HepG2 (cell line): ENCODE results near the gene LATS1. TPM values are rescaled to one million over a fixed set of nuclear protein-coding genes. Genes with fewer than 3 reads are reported as not detected.
A peak's percentile ranks its signal among the peaks of the same experiment; 100 is the strongest.

ENCODE experiments used
- AGO1 ChIP-seq: fragments of 200-400 bp; formaldehyde crosslinking; IDR thresholded peaks from 2 replicates; pipeline ENCODE4 v1.6.1; 2017; ENCODE audit warnings: mild to moderate bottlenecking, low read depth, low read length, moderate library complexity; ENCODE audit not compliant: poor library complexity, severe bottlenecking
- ASH2L ChIP-seq: fragments of 300-600, 200-600 bp; sonication (generic); IDR thresholded peaks from 2 replicates; pipeline ENCODE4 v1.7.0; 2017; ENCODE audit warnings: low read depth, mild to moderate bottlenecking, moderate library complexity, mixed read lengths, low read length; ENCODE audit not compliant: insufficient read length
- ATF5 ChIP-seq: sonication (generic); formaldehyde crosslinking; IDR thresholded peaks from 2 replicates; pipeline ENCODE4 v1.4.0; 2020; ENCODE audit warnings: mild to moderate bottlenecking, low read depth, missing genetic modification reagents
- CEBPG ChIP-seq: IDR thresholded peaks from 2 replicates; pipeline ENCODE4 v1.6.1; 2016
- EP300 ChIP-seq, 3 experiments: sonication (generic) in 1 of 3; formaldehyde crosslinking in 1 of 3; IDR thresholded peaks; 2 replicates each; pipeline versions ENCODE4 v1.5.1 to v1.6.1; 2011 to 2020; ENCODE audit warnings: low read depth in 2 of 3, low read length in 2 of 3, borderline replicate concordance in 1 of 3, improper control_type of control experiment in 1 of 3, mild to moderate bottlenecking in 1 of 3, missing genetic modification reagents in 1 of 3, moderate library complexity in 1 of 3
- FOXA1 ChIP-seq, 2 experiments: fragments of 450-650 bp in 1 of 2; sonication (generic) in 1 of 2; formaldehyde crosslinking in 1 of 2; IDR thresholded peaks; 2 replicates each; pipeline versions ENCODE4 v1.4.0 to v1.6.1; 2016 to 2020; ENCODE audit warnings: missing genetic modification reagents in 1 of 2
- IRX3 ChIP-seq: sonication (generic); formaldehyde crosslinking; IDR thresholded peaks from 2 replicates; pipeline ENCODE4 v1.8.1; 2023; ENCODE audit warnings: mild to moderate bottlenecking, low read depth, missing genetic modification reagents, borderline replicate concordance
- MAX ChIP-seq: IDR thresholded peaks from 2 replicates; pipeline ENCODE4 v1.6.1; 2012; ENCODE audit warnings: inconsistent platforms
- MZF1 ChIP-seq: sonication (generic); formaldehyde crosslinking; IDR thresholded peaks from 2 replicates; pipeline ENCODE4 v1.8.1; 2023; ENCODE audit warnings: mild to moderate bottlenecking, missing genetic modification reagents, borderline replicate concordance
- RFX5 ChIP-seq: IDR thresholded peaks from 2 replicates; pipeline ENCODE4 v1.6.1; 2011; ENCODE audit warnings: low read depth, low read length, improper control_type of control experiment
- TBX2 ChIP-seq: sonication (generic); formaldehyde crosslinking; IDR thresholded peaks from 2 replicates; pipeline ENCODE4 v1.5.0; 2020; ENCODE audit warnings: missing genetic modification reagents, mild to moderate bottlenecking, borderline replicate concordance
- TCF7L2 ChIP-seq: IDR thresholded peaks from 2 replicates; pipeline ENCODE4 v1.6.1; 2011; ENCODE audit warnings: mild to moderate bottlenecking, low read depth, low read length, moderate library complexity
- THAP7 ChIP-seq: sonication (generic); formaldehyde crosslinking; IDR thresholded peaks from 2 replicates; pipeline ENCODE4 v1.8.1; 2023; ENCODE audit warnings: mild to moderate bottlenecking, missing genetic modification reagents
- TRAFD1 ChIP-seq: sonication (generic); formaldehyde crosslinking; IDR thresholded peaks from 2 replicates; pipeline ENCODE4 v1.5.1; 2020; ENCODE audit warnings: missing genetic modification reagents, mild to moderate bottlenecking, borderline replicate concordance
- ZBTB7A ChIP-seq: sonication (generic); formaldehyde crosslinking; IDR thresholded peaks from 2 replicates; pipeline ENCODE4 v1.8.0; 2022; ENCODE audit warnings: mild to moderate bottlenecking, missing genetic modification reagents
- ZNF160 ChIP-seq: sonication (generic); formaldehyde crosslinking; IDR thresholded peaks from 2 replicates; pipeline ENCODE4 v1.8.0; 2022; ENCODE audit warnings: mild to moderate bottlenecking, inconsistent platforms, missing genetic modification reagents
- ZNF274 ChIP-seq: sonication (generic); formaldehyde crosslinking; IDR thresholded peaks from 2 replicates; pipeline ENCODE4 v1.5.1; 2020; ENCODE audit warnings: mild to moderate bottlenecking, missing genetic modification reagents
- ZNF564 ChIP-seq: sonication (generic); formaldehyde crosslinking; IDR thresholded peaks from 2 replicates; pipeline ENCODE4 v1.8.1; 2023; ENCODE audit warnings: mild to moderate bottlenecking, missing genetic modification reagents
- ZSCAN21 ChIP-seq: sonication (generic); formaldehyde crosslinking; IDR thresholded peaks from 2 replicates; pipeline ENCODE4 v1.8.0; 2022; ENCODE audit warnings: mild to moderate bottlenecking, missing genetic modification reagents, moderate library complexity, borderline replicate concordance
- ZSCAN29 ChIP-seq: sonication (generic); formaldehyde crosslinking; conservative IDR thresholded peaks from 2 replicates; pipeline ENCODE4 v1.4.0; 2020; ENCODE audit warnings: mild to moderate bottlenecking, missing genetic modification reagents
- polyA plus RNA-seq, 8 experiments: library from polyadenylated mRNA; depleted of rRNA in 3 of 8; stranded (reverse) in 7 of 8; unstranded in 1 of 8; fragments of >200 nt; fragmentation: Illumina TruSeq in 4 of 8; extraction: Trizol in 4 of 8; gene quantifications; 2 replicates each; pipeline versions ENCODE4 v1.2.1 to v1.2.3, GENCODE V29; 2011 to 2016; ENCODE audit warnings: low read depth in 4 of 8, missing spikeins in 1 of 8, mixed read lengths in 1 of 8; ENCODE audit not compliant: insufficient read depth in 1 of 8
- total RNA-seq, 5 experiments: library from RNA; depleted of rRNA; stranded (reverse); fragments of >200 nt; fragmentation: Illumina TruSeq; extraction: Trizol; gene quantifications; 2 replicates each; pipeline ENCODE4 v1.2.3, GENCODE V29; 2016; ENCODE audit warnings: low read depth in 1 of 5
- TF ChIP-seq, protein P1 (sequence below): sonication (generic); formaldehyde crosslinking; IDR thresholded peaks from 2 replicates; pipeline ENCODE4 v1.4.0; 2020; ENCODE audit warnings: missing genetic modification reagents, borderline replicate concordance

LATS1 gene
- total and polyA plus RNA-seq, 2 of the 13 experiments (the other 11 are each of a cell fraction or from before 2014, with no cell fraction given), result 9.9 to 12.6 TPM

DNA sequence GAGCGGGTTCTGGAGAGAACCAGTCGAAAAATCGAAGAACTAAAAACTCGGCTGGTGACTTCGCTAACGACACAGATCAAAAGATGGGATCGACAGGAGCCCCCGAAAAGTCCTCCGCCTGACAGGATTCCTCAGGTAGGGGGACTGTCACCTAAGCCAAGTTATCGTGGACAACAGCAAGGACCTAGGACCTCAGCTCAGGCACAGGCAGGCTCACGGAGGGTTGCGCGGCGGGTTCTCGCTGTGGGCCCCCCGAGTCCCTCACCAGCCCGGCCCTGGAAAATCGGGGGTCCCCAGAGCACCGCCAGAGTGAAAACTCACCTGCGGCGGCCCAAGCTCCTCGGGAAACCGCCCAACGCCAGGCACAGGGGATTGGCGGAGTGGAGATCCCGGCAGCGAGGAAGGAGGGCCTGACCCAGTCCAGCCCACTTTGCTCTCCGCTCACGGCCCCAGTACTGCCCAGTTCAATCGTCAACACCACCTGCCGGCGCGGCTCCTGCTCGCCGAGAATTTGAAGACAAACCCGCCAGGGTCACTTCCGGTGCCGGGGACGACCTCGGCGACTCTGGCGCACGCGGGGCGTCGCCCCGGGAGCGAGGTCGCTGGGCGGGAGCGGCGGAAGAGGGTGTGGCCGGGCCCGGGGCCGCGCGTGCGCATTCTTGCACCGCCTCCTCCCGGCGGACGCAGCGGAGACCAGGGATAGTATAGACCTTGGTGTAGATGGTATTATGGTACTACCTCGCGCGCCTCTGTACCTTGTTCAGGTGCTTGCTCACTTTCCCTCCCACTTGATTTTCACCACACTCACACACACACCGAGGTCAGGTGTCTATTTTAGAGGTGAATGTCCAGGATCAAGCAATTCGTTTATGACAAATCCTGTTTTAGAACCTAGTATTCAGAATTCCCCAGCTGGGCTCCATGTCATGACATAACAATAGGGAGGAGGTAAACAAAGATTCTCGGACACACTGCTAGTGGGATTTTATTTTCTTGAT is 69.5 kb downstream of the LATS1 start, which contains the start of gene KATNA1 (continued):
- TF ChIP-seq MAX (peak; percentile 100), ZSCAN21 (CRISPR knock-in tag) (peak; percentile 99), THAP7 (CRISPR knock-in tag) (peak; percentile 96; the same call in 1 of the 2 replicates), CEBPG (peak; percentile 66), RFX5 (no peak; the same call in 1 of the 2 replicates), ZBTB7A (peak; percentile 82), ASH2L (peak; percentile 94), MZF1 (CRISPR knock-in tag) (peak; percentile 88; the same call in 1 of the 2 replicates), FOXA1 (IDR thresholded peaks at IDR 0.05) (no peak), FOXA1 (CRISPR knock-in tag; IDR thresholded peaks at IDR 0.05) (peak; percentile 78), TBX2 (CRISPR knock-in tag) (peak; percentile 99), ZNF274 (peak; percentile 100), EP300 (IDR thresholded peaks at IDR 0.05; ENCODE audit: low read depth in 2 of 2, low read length in 2 of 2) (peak in 1 of 2 experiments; percentile 41; a peak in 1 of 4 replicates), EP300 (CRISPR knock-in tag; IDR thresholded peaks at IDR 0.05; ENCODE audit: borderline replicate concordance) (peak; percentile 80), AGO1 (peak; percentile 46), TCF7L2 (no peak), TRAFD1 (CRISPR knock-in tag) (peak; percentile 51; the same call in 1 of the 2 replicates), ATF5 (CRISPR knock-in tag) (peak; percentile 99), IRX3 (CRISPR knock-in tag) (peak; percentile 96), ZNF564 (CRISPR knock-in tag) (peak; percentile 99), ZSCAN29 (CRISPR knock-in tag) (peak; percentile 97), ZNF160 (CRISPR knock-in tag) (peak; percentile 91)
- TF ChIP-seq, protein P1, sequence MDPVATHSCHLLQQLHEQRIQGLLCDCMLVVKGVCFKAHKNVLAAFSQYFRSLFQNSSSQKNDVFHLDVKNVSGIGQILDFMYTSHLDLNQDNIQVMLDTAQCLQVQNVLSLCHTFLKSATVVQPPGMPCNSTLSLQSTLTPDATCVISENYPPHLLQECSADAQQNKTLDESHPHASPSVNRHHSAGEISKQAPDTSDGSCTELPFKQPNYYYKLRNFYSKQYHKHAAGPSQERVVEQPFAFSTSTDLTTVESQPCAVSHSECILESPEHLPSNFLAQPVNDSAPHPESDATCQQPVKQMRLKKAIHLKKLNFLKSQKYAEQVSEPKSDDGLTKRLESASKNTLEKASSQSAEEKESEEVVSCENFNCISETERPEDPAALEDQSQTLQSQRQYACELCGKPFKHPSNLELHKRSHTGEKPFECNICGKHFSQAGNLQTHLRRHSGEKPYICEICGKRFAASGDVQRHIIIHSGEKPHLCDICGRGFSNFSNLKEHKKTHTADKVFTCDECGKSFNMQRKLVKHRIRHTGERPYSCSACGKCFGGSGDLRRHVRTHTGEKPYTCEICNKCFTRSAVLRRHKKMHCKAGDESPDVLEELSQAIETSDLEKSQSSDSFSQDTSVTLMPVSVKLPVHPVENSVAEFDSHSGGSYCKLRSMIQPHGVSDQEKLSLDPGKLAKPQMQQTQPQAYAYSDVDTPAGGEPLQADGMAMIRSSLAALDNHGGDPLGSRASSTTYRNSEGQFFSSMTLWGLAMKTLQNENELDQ (CRISPR knock-in tag), result no peak
